ENCODE data around the gene EFHD1. TPM values are rescaled to one million over a fixed set of nuclear protein-coding genes. Genes with fewer than 3 reads are reported as not detected.

The EFHD1 gene
- total and polyA plus RNA-seq, 2 of the 13 experiments (the other 11 are each of a cell fraction or from before 2014, with no cell fraction given), result 0.09 TPM; not detected in 1

DNA sequence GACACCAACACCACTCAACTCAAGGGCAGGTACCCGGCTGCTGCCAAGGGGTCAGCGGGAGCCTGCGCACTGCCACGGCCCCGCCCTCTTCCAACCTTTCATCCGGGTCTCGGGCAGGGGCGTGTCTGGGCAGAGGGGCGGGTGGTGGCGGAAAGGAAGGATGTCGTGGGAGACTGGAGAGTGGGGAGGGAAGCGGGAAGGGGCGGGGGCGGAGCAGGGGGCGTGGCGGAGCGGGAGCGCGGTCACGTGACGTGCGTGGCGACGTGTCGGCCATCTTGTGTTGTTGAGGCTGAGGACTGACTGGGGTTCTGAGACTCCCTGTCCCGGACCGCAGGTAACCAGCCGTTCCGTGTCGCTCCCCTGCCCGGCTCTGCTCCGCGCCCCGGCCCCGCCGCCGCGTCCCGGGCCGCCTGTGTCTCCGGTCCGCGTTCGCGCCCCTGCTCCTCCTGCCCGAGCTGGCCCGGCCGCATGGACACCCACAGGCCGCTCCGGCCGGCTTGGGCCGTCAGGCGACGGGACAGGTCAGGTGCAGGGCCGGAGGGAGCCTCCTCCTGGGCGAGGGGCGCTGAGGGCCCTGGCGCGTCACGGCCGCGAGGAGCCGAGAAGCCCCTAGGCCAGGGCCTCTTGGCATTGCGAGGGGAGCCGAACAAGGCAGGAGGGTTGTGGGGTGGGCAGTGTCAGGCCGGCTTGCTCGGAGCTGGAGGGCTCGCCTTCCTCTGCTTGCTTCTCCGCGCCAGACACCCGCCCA, 63.8 kb downstream of the EFHD1 start, which contains the start of gene GIGYF2 (continued):
- TF ChIP-seq NR2F2 (IDR thresholded peaks at IDR 0.05; ENCODE audit: borderline replicate concordance, low read depth), result no peak; the same call in 1 of the 2 replicates
- TF ChIP-seq STAT5B (CRISPR knock-in tag; IDR thresholded peaks at IDR 0.05), result 0 out of 2 replicates have a peak, but pooled peaks have one; percentile 37
- peak; percentile 16; the same call in 1 of the 2 replicates for TF ChIP-seq RARA (CRISPR knock-in tag; IDR thresholded peaks at IDR 0.05)
- no peak; the same call in 1 of the 2 replicates for TF ChIP-seq HNF4G (IDR thresholded peaks at IDR 0.05; ENCODE audit: borderline replicate concordance, low read depth, low read length)
- peak; percentile 61; the same call in 1 of the 2 replicates for TF ChIP-seq HNF4G (CRISPR knock-in tag; IDR thresholded peaks at IDR 0.05; ENCODE audit: borderline replicate concordance, low read depth)
- TF ChIP-seq NKX3-1 (CRISPR knock-in tag; IDR thresholded peaks at IDR 0.05), result 0 out of 2 replicates have a peak, but pooled peaks have one; percentile 59
- no peak; the same call in 1 of the 2 replicates for TF ChIP-seq MEIS2 (CRISPR knock-in tag; IDR thresholded peaks at IDR 0.05)
- no peak for TF ChIP-seq MLLT10 (CRISPR knock-in tag; IDR thresholded peaks at IDR 0.05)
- 0 out of 2 replicates have a peak, but pooled peaks have one; percentile 39 for TF ChIP-seq MIER2 (CRISPR knock-in tag; IDR thresholded peaks at IDR 0.05)
- no peak for TF ChIP-seq ZNF12 (CRISPR knock-in tag; IDR thresholded peaks at IDR 0.05)
- no peak for TF ChIP-seq ZNF562 (CRISPR knock-in tag; IDR thresholded peaks at IDR 0.05; ENCODE audit: borderline replicate concordance)
- no peak for TF ChIP-seq ZNF232 (CRISPR knock-in tag; IDR thresholded peaks at IDR 0.05; ENCODE audit: borderline replicate concordance)
- TF ChIP-seq NR2F1 (CRISPR knock-in tag; IDR thresholded peaks at IDR 0.05), result peak in 1 of 2 experiments; percentile 39; a peak in 2 of 4 replicates
- no peak for TF ChIP-seq SUZ12 (IDR thresholded peaks at IDR 0.05; ENCODE audit: low read depth, low read length)
- TF ChIP-seq KDM3A (CRISPR knock-in tag; IDR thresholded peaks at IDR 0.05; ENCODE audit: low read depth), result no peak; the same call in 1 of the 2 replicates
- peak; percentile 55; the same call in 1 of the 2 replicates for TF ChIP-seq ZSCAN22 (CRISPR knock-in tag; IDR thresholded peaks at IDR 0.05)
- no peak for TF ChIP-seq NONO (IDR thresholded peaks at IDR 0.05)
- TF ChIP-seq NONO (CRISPR knock-in tag; conservative IDR thresholded peaks at IDR 0.05), result peak; percentile 89
- peak; percentile 66 for TF ChIP-seq TBX2 (CRISPR knock-in tag; IDR thresholded peaks at IDR 0.05; ENCODE audit: borderline replicate concordance)
- TF ChIP-seq SIX4 (CRISPR knock-in tag; IDR thresholded peaks at IDR 0.05), result no peak; the same call in 1 of the 2 replicates
- TF ChIP-seq, protein P1, sequence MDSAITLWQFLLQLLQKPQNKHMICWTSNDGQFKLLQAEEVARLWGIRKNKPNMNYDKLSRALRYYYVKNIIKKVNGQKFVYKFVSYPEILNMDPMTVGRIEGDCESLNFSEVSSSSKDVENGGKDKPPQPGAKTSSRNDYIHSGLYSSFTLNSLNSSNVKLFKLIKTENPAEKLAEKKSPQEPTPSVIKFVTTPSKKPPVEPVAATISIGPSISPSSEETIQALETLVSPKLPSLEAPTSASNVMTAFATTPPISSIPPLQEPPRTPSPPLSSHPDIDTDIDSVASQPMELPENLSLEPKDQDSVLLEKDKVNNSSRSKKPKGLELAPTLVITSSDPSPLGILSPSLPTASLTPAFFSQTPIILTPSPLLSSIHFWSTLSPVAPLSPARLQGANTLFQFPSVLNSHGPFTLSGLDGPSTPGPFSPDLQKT (CRISPR knock-in tag; IDR thresholded peaks at IDR 0.05; ENCODE audit: borderline replicate concordance), result no peak
- TF ChIP-seq ZC3H4 (CRISPR knock-in tag; IDR thresholded peaks at IDR 0.05; ENCODE audit: borderline replicate concordance), result no peak
- TF ChIP-seq GZF1 (CRISPR knock-in tag; IDR thresholded peaks at IDR 0.05), result no peak
- TF ChIP-seq PCBP2 (optimal IDR thresholded peaks at IDR 0.05; ENCODE audit: low read depth, low read length, poor library complexity, severe bottlenecking), result no peak
- no peak for TF ChIP-seq EHMT2 (IDR thresholded peaks at IDR 0.05; ENCODE audit: borderline replicate concordance, low read depth, low read length)
- TF ChIP-seq DZIP1 (CRISPR knock-in tag; IDR thresholded peaks at IDR 0.05), result peak; percentile 23; the same call in 1 of the 2 replicates
- TF ChIP-seq IRF2 (CRISPR knock-in tag; IDR thresholded peaks at IDR 0.05), result no peak
- TF ChIP-seq, protein P2, sequence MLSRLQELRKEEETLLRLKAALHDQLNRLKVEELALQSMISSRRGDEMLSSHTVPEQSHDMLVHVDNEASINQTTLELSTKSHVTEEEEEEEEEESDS (CRISPR knock-in tag; IDR thresholded peaks at IDR 0.05; ENCODE audit: borderline replicate concordance), result peak; percentile 63; the same call in 1 of the 2 replicates

Measured in HepG2 (cell line).